GM12872 (cell line): ENCODE results near the gene PCDH1.

ENCODE experiments used
- CTCF ChIP-seq: IDR thresholded peaks from 3 replicates; pipeline ENCODE4 v1.5.1; 2011; ENCODE audit warnings: low read depth, mild to moderate bottlenecking, low read length, moderate library complexity; ENCODE audit not compliant: insufficient read depth

Gene PCDH1

DNA sequence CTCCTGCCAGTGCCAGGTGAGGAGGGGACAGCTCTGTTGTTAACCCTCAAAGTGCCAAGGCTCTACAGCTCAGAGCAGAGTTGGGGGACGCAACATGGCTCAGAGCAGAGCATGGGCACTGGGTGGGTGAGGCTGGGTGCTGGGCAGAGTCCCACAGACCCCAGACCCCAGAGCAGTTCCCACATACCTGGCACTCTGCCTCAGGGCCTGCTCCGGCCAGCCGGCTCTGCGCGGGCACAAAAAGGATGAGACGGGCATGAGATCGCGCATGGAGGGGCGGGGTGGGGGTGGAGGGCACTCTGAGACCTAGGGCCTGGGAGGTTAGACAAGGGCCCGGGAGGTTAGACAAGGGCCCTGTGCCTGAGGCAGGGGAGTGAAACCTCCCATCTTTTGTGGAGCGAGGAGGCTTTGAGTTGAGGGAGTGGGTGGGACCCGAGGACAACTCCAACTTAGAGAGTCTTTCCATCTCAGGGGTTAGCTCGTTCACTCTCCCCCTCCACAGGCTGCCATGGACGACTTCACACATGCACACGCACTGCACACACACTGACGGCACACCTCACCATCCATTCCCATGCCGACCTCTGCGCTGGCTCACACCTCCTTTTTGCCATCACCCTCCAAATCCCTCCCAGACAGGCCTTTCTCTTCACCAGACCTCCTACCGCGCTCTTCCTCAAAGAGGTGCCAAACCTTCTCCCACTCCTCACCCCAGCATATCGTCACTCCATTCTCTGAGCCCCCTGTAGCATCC is 22.0 kb downstream of the PCDH1 start:
- no peak for TF ChIP-seq CTCF

DNA sequence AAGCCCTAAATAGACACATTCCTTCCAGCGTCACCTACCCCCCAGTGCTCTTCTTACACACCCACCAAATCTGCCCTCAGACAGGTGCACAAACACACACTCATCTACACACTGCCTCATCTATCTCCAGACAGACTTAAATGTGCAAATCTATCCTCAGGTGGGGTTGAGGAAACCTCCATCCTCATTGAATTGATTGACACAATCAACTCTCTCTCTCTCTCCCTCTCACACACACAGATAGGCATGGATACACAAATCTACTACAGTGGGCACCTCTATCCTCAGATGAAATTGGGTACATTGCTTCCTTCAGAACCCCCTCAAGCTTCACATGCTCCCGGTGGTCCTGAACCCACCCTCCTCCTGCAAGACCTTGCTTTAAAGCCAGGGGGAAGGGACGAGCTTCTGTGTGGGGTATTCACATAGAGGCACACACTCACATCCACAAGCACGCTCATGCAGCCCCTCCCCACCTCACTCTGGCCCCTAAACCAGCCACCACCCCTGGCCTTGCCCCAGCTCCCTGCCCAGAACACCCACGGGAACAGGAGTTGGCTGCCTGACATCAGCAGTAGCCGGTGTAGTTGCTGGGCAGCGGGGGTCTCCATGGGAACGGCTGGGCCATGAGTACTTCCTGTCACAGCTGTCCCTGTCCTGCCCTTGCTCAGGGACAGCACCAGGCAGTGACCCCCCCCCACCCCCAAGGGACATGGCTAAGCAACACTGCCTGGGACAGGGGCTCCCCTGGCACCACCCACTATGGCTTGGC is 22.8 kb downstream of the PCDH1 start:
- TF ChIP-seq CTCF = no peak

DNA sequence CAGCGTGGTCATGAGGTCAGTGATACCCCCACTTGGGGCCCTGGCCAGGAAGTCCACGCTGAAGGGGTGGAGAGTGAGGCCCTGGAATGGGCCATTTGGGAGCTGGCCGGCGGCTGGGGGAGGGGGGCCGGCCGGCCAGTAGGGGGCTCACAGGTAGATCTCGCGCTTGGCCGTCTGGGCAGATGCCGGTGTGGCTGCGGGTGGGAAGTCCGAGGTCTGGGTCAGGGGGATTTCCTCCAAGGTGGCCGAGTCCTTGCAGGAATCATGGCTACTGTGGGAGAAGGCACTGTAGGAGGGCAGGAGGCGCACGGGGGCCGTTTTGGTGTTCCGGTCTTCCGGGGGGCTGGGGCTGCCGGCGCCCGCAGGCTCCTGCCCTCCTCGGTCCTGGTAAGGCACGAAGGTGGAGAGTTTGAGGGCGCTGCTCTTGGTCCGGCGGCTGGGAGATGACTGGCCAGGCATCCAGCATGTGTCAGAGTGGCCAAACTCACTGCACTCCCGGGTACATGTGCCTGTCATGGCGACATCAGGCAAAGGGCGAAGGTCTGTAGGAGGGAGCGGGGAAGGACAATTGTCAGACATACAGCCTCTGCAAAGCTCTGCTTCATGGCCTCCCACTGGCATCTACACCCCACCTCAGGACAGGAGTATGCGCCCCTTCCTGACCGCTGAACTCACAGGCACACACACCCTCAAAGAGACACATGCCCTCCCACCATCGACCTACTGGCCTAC is 24.1 kb downstream of the PCDH1 start:
- TF ChIP-seq CTCF = no peak

DNA sequence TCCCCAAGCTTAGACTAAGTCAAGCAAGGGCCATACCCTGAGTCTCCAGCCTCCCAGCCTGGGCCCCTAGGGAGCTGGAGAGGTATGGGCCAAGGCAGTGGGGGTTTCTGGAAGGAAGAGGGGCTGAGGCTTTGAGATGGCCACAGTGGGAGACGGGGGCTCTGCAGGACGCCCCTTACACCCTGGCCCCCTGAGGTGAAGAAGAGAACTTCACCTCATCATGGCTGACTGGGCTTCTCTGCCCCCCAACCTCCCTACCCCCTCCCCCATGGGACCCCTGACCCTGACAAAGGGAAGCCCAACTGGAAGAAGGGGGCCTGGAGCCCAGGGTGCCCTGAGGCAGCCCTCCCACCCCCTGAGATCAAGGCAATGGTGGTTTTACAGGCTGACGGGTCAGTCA is 25.8 kb downstream of the PCDH1 start:
- TF ChIP-seq CTCF = 0 out of 3 replicates have a peak, but pooled peaks have one; percentile 9

- TF ChIP-seq CTCF = no peak
Measured at GRCh38 chr5:141851195-141851874, 26.9 kb downstream of the PCDH1 start.

DNA sequence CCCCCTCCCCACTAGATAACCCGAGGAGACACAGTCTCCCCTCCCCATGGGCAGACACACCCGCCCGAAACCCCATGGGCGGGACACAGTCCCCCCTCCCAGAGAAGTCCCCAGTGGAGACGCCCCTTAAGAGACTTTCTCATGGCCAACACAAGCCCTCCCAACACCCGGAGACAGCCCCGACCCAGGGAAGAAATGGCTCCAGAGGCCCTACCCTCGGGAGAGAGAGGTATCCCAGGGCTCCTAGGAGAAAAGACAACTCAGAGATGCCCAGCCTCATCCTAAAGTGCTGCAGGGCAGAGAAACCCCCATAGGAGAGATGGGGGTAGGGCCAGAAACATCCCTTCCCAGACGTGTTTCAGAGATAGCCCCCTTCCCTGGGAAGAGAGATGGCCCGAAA is 27.4 kb downstream of the PCDH1 start:
- TF ChIP-seq CTCF = no peak
